OCI-LY1 (cell line): ENCODE measurements around the gene RTF2.

Experiments used
- H2AFZ ChIP-seq: fragments of 200-600 bp; sonication (generic), shearing (Covaris generic); 2 replicates; pipeline ENCODE4 v1.6.0; 2014; ENCODE audit warnings: antibody characterized with exemption, mild to moderate bottlenecking, low read length
- H3F3A ChIP-seq: fragments of 200-600 bp; sonication (generic), shearing (Covaris generic); 2 replicates; pipeline ENCODE4 v1.6.0; 2014; ENCODE audit warnings: mild to moderate bottlenecking, antibody characterized with exemption, low read length, moderate library complexity; ENCODE audit not compliant: insufficient read depth
- H3K27ac ChIP-seq: fragments of 200-600 bp; sonication (generic); 2 replicates; pipeline ENCODE4 v1.5.1; 2014; ENCODE audit warnings: low read length, mixed run types, mild to moderate bottlenecking, low read depth; ENCODE audit not compliant: poor library complexity, severe bottlenecking
- H3K27me3 ChIP-seq: fragments of 200-600 bp; sonication (generic); 2 replicates; pipeline ENCODE4 v1.6.0; 2014; ENCODE audit warnings: antibody characterized with exemption, mild to moderate bottlenecking, low read length, moderate library complexity; ENCODE audit not compliant: insufficient read depth
- H3K36me3 ChIP-seq: fragments of 200-600 bp; sonication (generic); 2 replicates; pipeline ENCODE4 v1.6.1; 2014; ENCODE audit warnings: mild to moderate bottlenecking, antibody characterized with exemption, low read length, moderate library complexity, mixed read lengths; ENCODE audit not compliant: insufficient read depth
- H3K4me1 ChIP-seq: fragments of 200-600 bp; sonication (generic); 2 replicates; pipeline ENCODE4 v1.5.1; 2014; ENCODE audit warnings: mild to moderate bottlenecking, low read length, moderate library complexity; ENCODE audit not compliant: insufficient read depth, severe bottlenecking
- H3K4me2 ChIP-seq: fragments of 200-600 bp; sonication (generic), shearing (Covaris generic); 2 replicates; pipeline ENCODE4 v1.6.1; 2014; ENCODE audit warnings: low read length
- H3K4me3 ChIP-seq: fragments of 200-600 bp; sonication (generic); 2 replicates; pipeline ENCODE4 v1.5.1; 2014; ENCODE audit warnings: low read length, low read depth, mild to moderate bottlenecking, mixed read lengths; ENCODE audit not compliant: poor library complexity, severe bottlenecking
- H3K79me2 ChIP-seq: fragments of 200-600 bp; shearing (Covaris generic); 2 replicates; pipeline ENCODE4 v1.6.1; 2016; ENCODE audit warnings: mixed run types, low read length, mixed read lengths; ENCODE audit not compliant: insufficient read depth
- H3K9ac ChIP-seq: fragments of 200-600 bp; sonication (generic), shearing (Covaris generic); 2 replicates; pipeline ENCODE4 v1.6.1; 2014; ENCODE audit warnings: mild to moderate bottlenecking, low read length, mixed read lengths
- H3K9me2 ChIP-seq: fragments of 200-600 bp; sonication (generic), shearing (Covaris generic); 2 replicates; pipeline ENCODE4 v1.6.1; 2014; ENCODE audit warnings: low read depth, mild to moderate bottlenecking, low read length, mixed read lengths
- H3K9me3 ChIP-seq: fragments of 200-600 bp; shearing (Covaris generic); 2 replicates; pipeline ENCODE4 v1.6.1; 2014; ENCODE audit warnings: low read length, mixed read lengths
- H4K20me1 ChIP-seq: fragments of 200-600 bp; sonication (generic), shearing (Covaris generic); 2 replicates; pipeline ENCODE4 v1.6.0; 2016; ENCODE audit warnings: mild to moderate bottlenecking, low read length; ENCODE audit not compliant: insufficient read depth
- CTCF ChIP-seq: fragments of 200-600 bp; sonication (generic), shearing (Covaris generic); IDR thresholded peaks from 2 replicates; pipeline ENCODE4 v1.5.1; 2017; ENCODE audit warnings: mild to moderate bottlenecking, antibody characterized with exemption, low read length, moderate library complexity, mixed read lengths
- EZH2 ChIP-seq: fragments of 200-600 bp; sonication (generic), shearing (Covaris generic); IDR thresholded peaks from 2 replicates; pipeline ENCODE4 v1.8.0; 2017; ENCODE audit warnings: borderline replicate concordance, mixed run types, mild to moderate bottlenecking, antibody characterized with exemption, low read length, moderate library complexity, mixed read lengths

RTF2 gene

GRCh38 chr20:56469077-56469449 is 636 bp downstream of the RTF2 start:
- TF ChIP-seq CTCF: no peak
- TF ChIP-seq EZH2: no peak
- Histone ChIP-seq H3K9me3 (no peaks in the 10 kb centered on the region), H3K79me2 (peaks cover 23% of the 10 kb centered on the region), H3K9me2 (no peaks in the 10 kb centered on the region), H3F3A (no peaks in the 10 kb centered on the region), H3K36me3 (peaks cover 14% of the 10 kb centered on the region), H2AFZ (no peak overlapping the region; the same call in 1 of the 2 replicates), H3K4me2 (peak overlapping the region; percentile 96), H3K9ac (peak overlapping the region; percentile 93), H3K4me3 (peak overlapping the region; percentile 99), H3K4me1 (peaks cover 18% of the 10 kb centered on the region), H3K27me3 (no peaks in the 10 kb centered on the region), H4K20me1 (no peaks in the 10 kb centered on the region), H3K27ac (no peak overlapping the region)

GRCh38 chr20:56483970-56484369 is 15.5 kb downstream of the RTF2 start:
- Histone ChIP-seq H3K79me2 (no peaks in the 10 kb centered on the region), H3K27ac (no peak overlapping the region), H3K4me3 (no peak overlapping the region), H3K4me1 (no peaks in the 10 kb centered on the region), H3K9ac (no peak overlapping the region), H3K27me3 (no peaks in the 10 kb centered on the region), H3K4me2 (no peak overlapping the region), H3K36me3 (peaks cover 63% of the 10 kb centered on the region), H3K9me2 (no peaks in the 10 kb centered on the region), H3K9me3 (no peaks in the 10 kb centered on the region), H4K20me1 (no peaks in the 10 kb centered on the region), H2AFZ (no peak overlapping the region), H3F3A (no peaks in the 10 kb centered on the region)
- no peak for TF ChIP-seq EZH2
- TF ChIP-seq CTCF: no peak

- no peaks in the 10 kb centered on the region for H3K9me3 ChIP-seq
- TF ChIP-seq CTCF (no peak), EZH2 (no peak)
- H3K4me3 ChIP-seq: no peak overlapping the region
- no peak overlapping the region for H2AFZ ChIP-seq
- H3K79me2 ChIP-seq: no peaks in the 10 kb centered on the region
- no peak overlapping the region for H3K9ac ChIP-seq
- no peaks in the 10 kb centered on the region for H3K27me3 ChIP-seq
- no peak overlapping the region for H3K27ac ChIP-seq
- no peaks in the 10 kb centered on the region for H4K20me1 ChIP-seq
- no peaks in the 10 kb centered on the region for H3F3A ChIP-seq
- H3K36me3 ChIP-seq: peaks cover 52% of the 10 kb centered on the region
- H3K4me1 ChIP-seq: no peaks in the 10 kb centered on the region
- no peaks in the 10 kb centered on the region for H3K9me2 ChIP-seq
- no peak overlapping the region for H3K4me2 ChIP-seq
These were observed 18.8 kb downstream of the RTF2 start for GRCh38 chr20:56487216-56487615.
